NCI-H1092 (cell line): ENCODE data around the gene BIN1.
A peak's percentile ranks its signal among the peaks of the same experiment; 100 is the strongest.

Experiments
- DNase-seq: peaks from one replicate; lab custom pipeline; 2025; lab: John Stamatoyannopoulos, UW

The BIN1 gene

GRCh38 chr2:127106991-127107621 is at the start of gene BIN1:
Gene BIN1 (minus strand): TSS chr2:127107154. CDS start chr2:127106943, 211 bp downstream.
- peak; percentile 37 for DNase-seq

GRCh38 chr2:127155947-127156346 is 49.0 kb upstream of the BIN1 start:
- DNase-seq = no peak

GRCh38 chr2:127155028-127155581 is 48.2 kb upstream of the BIN1 start:
- DNase-seq = no peak

GRCh38 chr2:127154396-127154795 is 47.4 kb upstream of the BIN1 start:
- no peak for DNase-seq

- no peak for DNase-seq
Measured at GRCh38 chr2:127153691-127154158, 46.8 kb upstream of the BIN1 start.

GRCh38 chr2:127150996-127151395 is 44.0 kb upstream of the BIN1 start:
- no peak for DNase-seq

GRCh38 chr2:127149384-127149783 is 42.4 kb upstream of the BIN1 start:
- no peak for DNase-seq

GRCh38 chr2:127146820-127147502 is 40.0 kb upstream of the BIN1 start:
- DNase-seq = no peak

- no peak for DNase-seq
Measured at GRCh38 chr2:127146071-127146725, 39.2 kb upstream of the BIN1 start.

GRCh38 chr2:127145280-127145895 is 38.4 kb upstream of the BIN1 start:
- DNase-seq = no peak

- DNase-seq = no peak
Measured at GRCh38 chr2:127143841-127144782, 37.2 kb upstream of the BIN1 start.

GRCh38 chr2:127142663-127143630 is 36.0 kb upstream of the BIN1 start:
- DNase-seq = no peak

GRCh38 chr2:127140538-127140937 is 33.6 kb upstream of the BIN1 start:
- DNase-seq = no peak

GRCh38 chr2:127139766-127140165 is 32.8 kb upstream of the BIN1 start:
- DNase-seq = no peak

- DNase-seq = no peak
Measured at GRCh38 chr2:127138281-127138680, 31.3 kb upstream of the BIN1 start.

GRCh38 chr2:127137741-127138140 is 30.8 kb upstream of the BIN1 start:
- DNase-seq = no peak

- no peak for DNase-seq
Measured at GRCh38 chr2:127137225-127137624, 30.3 kb upstream of the BIN1 start.

GRCh38 chr2:127134833-127135830 is 28.2 kb upstream of the BIN1 start:
- no peak for DNase-seq

- DNase-seq = no peak
Measured at GRCh38 chr2:127134235-127134634, 27.3 kb upstream of the BIN1 start.
